H1 (cell line): Measurements from ENCODE around the gene MAGEC3. TPM values are rescaled to one million over a fixed set of nuclear protein-coding genes. Genes with fewer than 3 reads are reported as not detected.

ENCODE experiments used
- CTCF ChIA-PET: fragments of 300-600 bp; sonication (Branson Sonifier 250); formaldehyde crosslinking; loops from one replicate; lab custom pipeline; 2021; ENCODE audit not compliant: partially characterized antibody; lab: Charles Lee
- POLR2A ChIA-PET: fragments of 300-600 bp; sonication (Branson Sonifier 250); formaldehyde crosslinking; loops from one replicate; lab custom pipeline; 2021; ENCODE audit warnings: inconsistent platforms; ENCODE audit not compliant: partially characterized antibody; lab: Charles Lee
- DNase-seq, 2 experiments: peaks; one replicate each; pipeline versions ENCODE4 v3.0.0 to v3.0.0-alpha.2; 2010 to 2022; ENCODE audit warnings: low spot score in 2 of 2, low read depth in 1 of 2, mixed read lengths in 1 of 2
- FAIRE-seq: peaks from 2 replicates; lab custom pipeline; 2011; peaks lifted over from hg19 to GRCh38; lab: Jason Lieb, UNC
- H2AFZ ChIP-seq: 2 replicates; pipeline ENCODE4 v1.8.1; 2012; ENCODE audit warnings: low read length, inconsistent platforms
- H2AK5ac ChIP-seq: 2 replicates; pipeline ENCODE4 v1.6.1; 2013; ENCODE audit warnings: low read depth, low read length
- H2BK120ac ChIP-seq: replicated peaks from 2 replicates; pipeline ENCODE3; 2013; ENCODE audit warnings: low read depth, low read length, inconsistent platforms
- H2BK12ac ChIP-seq: 2 replicates; pipeline ENCODE4 v1.6.1; 2013; ENCODE audit warnings: low read depth, low read length
- H2BK15ac ChIP-seq: 2 replicates; pipeline ENCODE4 v1.6.1; 2013; ENCODE audit warnings: low read length
- H2BK20ac ChIP-seq: 2 replicates; pipeline ENCODE4 v1.6.1; 2013; ENCODE audit warnings: low read length
- H2BK5ac ChIP-seq: 2 replicates; pipeline ENCODE4 v1.6.1; 2013; ENCODE audit warnings: low read depth, low read length
- H3K14ac ChIP-seq: 2 replicates; pipeline ENCODE4 v1.6.1; 2013; ENCODE audit warnings: inconsistent platforms; ENCODE audit not compliant: insufficient read length
- H3K18ac ChIP-seq: 2 replicates; pipeline ENCODE4 v1.6.1; 2013; ENCODE audit warnings: low read length; ENCODE audit errors: extremely low read depth
- H3K23ac ChIP-seq: 2 replicates; pipeline ENCODE4 v1.6.1; 2013; ENCODE audit warnings: inconsistent platforms; ENCODE audit not compliant: insufficient read length
- H3K23me2 ChIP-seq: 2 replicates; pipeline ENCODE4 v1.6.1; 2013; ENCODE audit warnings: low read depth, low read length
- H3K27ac ChIP-seq: 2 replicates; pipeline ENCODE4 v1.6.1; 2011; ENCODE audit warnings: low read depth, low read length, inconsistent platforms
- H3K27me3 ChIP-seq, 4 experiments: replicated peaks in 1 of 4; 1 replicate in 1 of 4; 2 replicates in 3 of 4; pipeline versions ENCODE4 v1.6.1 to v1.8.1; 2011 to 2013; ENCODE audit warnings: low read length in 3 of 4, mild to moderate bottlenecking in 3 of 4, inconsistent platforms in 2 of 4, mixed read lengths in 2 of 4, moderate library complexity in 1 of 4; ENCODE audit not compliant: control insufficient read depth in 3 of 4, insufficient read depth in 3 of 4; ENCODE audit errors: extremely low read depth in 1 of 4
- H3K36me3 ChIP-seq, 4 experiments: 2 replicates each; pipeline versions ENCODE4 v1.6.1 to v1.8.1; 2011 to 2013; ENCODE audit warnings: mild to moderate bottlenecking in 4 of 4, low read length in 3 of 4, moderate library complexity in 2 of 4, control low read depth in 1 of 4, inconsistent platforms in 1 of 4; ENCODE audit not compliant: insufficient read depth in 4 of 4, control insufficient read depth in 2 of 4
- H3K4ac ChIP-seq: replicated peaks from 2 replicates; pipeline ENCODE3; 2013; ENCODE audit warnings: low read length, low read depth, mixed read lengths, inconsistent platforms; ENCODE audit not compliant: insufficient read length
- H3K4me1 ChIP-seq, 4 experiments: replicated peaks in 1 of 4; 1 replicate in 1 of 4; 2 replicates in 3 of 4; pipeline versions ENCODE4 v1.6.1 to v1.8.1; 2011 to 2013; ENCODE audit warnings: low read length in 3 of 4, inconsistent platforms in 2 of 4, mixed read lengths in 1 of 4; ENCODE audit not compliant: insufficient read depth in 4 of 4, control insufficient read depth in 3 of 4
- H3K4me2 ChIP-seq, 2 experiments: 2 replicates each; pipeline versions ENCODE4 v1.6.1 to v1.8.1; 2011 to 2013; ENCODE audit warnings: low read depth in 2 of 2, low read length in 2 of 2, control low read depth in 1 of 2, inconsistent platforms in 1 of 2, mild to moderate bottlenecking in 1 of 2; ENCODE audit not compliant: insufficient read depth in 1 of 2
- H3K4me3 ChIP-seq, 4 experiments: fragments of 200-600, 300-600 bp in 1 of 4; sonication (generic), shearing (Covaris generic), sonication (Bioruptor Twin) in 1 of 4; 2 replicates each; pipeline versions ENCODE4 v1.5.1 to v1.8.1; 2011 to 2016; ENCODE audit warnings: low read length in 4 of 4, low read depth in 3 of 4, control low read depth in 2 of 4, inconsistent platforms in 2 of 4, mild to moderate bottlenecking in 2 of 4, mixed read lengths in 1 of 4, moderate library complexity in 1 of 4; ENCODE audit not compliant: insufficient read depth in 2 of 4; ENCODE audit errors: extremely low read depth in 1 of 4
- H3K56ac ChIP-seq: replicated peaks from 2 replicates; pipeline ENCODE3; 2013; ENCODE audit warnings: low read depth, mild to moderate bottlenecking, mixed read lengths, low read length, inconsistent platforms; ENCODE audit not compliant: insufficient read length
- H3K79me1 ChIP-seq: 2 replicates; pipeline ENCODE4 v1.6.1; 2013; ENCODE audit warnings: low read depth, low read length, control low read depth
- H3K79me2 ChIP-seq, 2 experiments: 2 replicates each; pipeline versions ENCODE4 v1.6.1 to v1.8.1; 2012 to 2013; ENCODE audit warnings: low read length in 2 of 2, mild to moderate bottlenecking in 2 of 2, inconsistent platforms in 1 of 2; ENCODE audit not compliant: insufficient read depth in 2 of 2, control insufficient read depth in 1 of 2
- H3K9ac ChIP-seq, 4 experiments: replicated peaks in 1 of 4; 1 replicate in 1 of 4; 2 replicates in 3 of 4; pipeline versions ENCODE4 v1.6.1 to v1.8.1; 2011 to 2013; ENCODE audit warnings: low read depth in 3 of 4, low read length in 3 of 4, control low read depth in 2 of 4, mild to moderate bottlenecking in 2 of 4, moderate library complexity in 2 of 4, inconsistent platforms in 1 of 4; ENCODE audit errors: extremely low read depth in 1 of 4
- H3K9me3 ChIP-seq, 2 experiments: 2 replicates each; pipeline versions ENCODE4 v1.6.1 to v1.8.1; 2012 to 2013; ENCODE audit warnings: mild to moderate bottlenecking in 2 of 2, moderate library complexity in 2 of 2, control low read depth in 1 of 2, inconsistent platforms in 1 of 2, low read depth in 1 of 2, low read length in 1 of 2, mixed read lengths in 1 of 2; ENCODE audit not compliant: insufficient read depth in 2 of 2
- H4K20me1 ChIP-seq, 2 experiments: replicated peaks in 1 of 2; 2 replicates each; pipeline versions ENCODE3 to v1.8.1; 2011 to 2013; ENCODE audit warnings: inconsistent platforms in 2 of 2, low read length in 2 of 2, mild to moderate bottlenecking in 1 of 2; ENCODE audit not compliant: insufficient read depth in 2 of 2, control insufficient read depth in 1 of 2
- H4K5ac ChIP-seq: 2 replicates; pipeline ENCODE4 v1.6.1; 2013; ENCODE audit warnings: low read length, low read depth, mixed read lengths, inconsistent platforms; ENCODE audit not compliant: insufficient read length
- H4K8ac ChIP-seq: 2 replicates; pipeline ENCODE4 v1.8.0; 2013; ENCODE audit warnings: mild to moderate bottlenecking, moderate library complexity, low read length, inconsistent platforms; ENCODE audit not compliant: insufficient read depth; ENCODE audit errors: extremely low read depth
- H4K91ac ChIP-seq: replicated peaks from 2 replicates; pipeline ENCODE3; 2013; ENCODE audit warnings: low read length, mixed read lengths, inconsistent platforms; ENCODE audit not compliant: insufficient read length
- ASH2L ChIP-seq: fragments of 200-600, 300-600 bp; sonication (generic); IDR thresholded peaks from one replicate; pipeline ENCODE4 v1.7.1; 2017; ENCODE audit warnings: low read length
- BCL11A ChIP-seq, 2 experiments: IDR thresholded peaks; one replicate each; pipeline ENCODE4 v1.6.1; 2011; ENCODE audit warnings: low read depth in 2 of 2, low read length in 2 of 2, mild to moderate bottlenecking in 2 of 2
- CHD1 ChIP-seq: IDR thresholded peaks from 2 replicates; pipeline ENCODE4 v1.6.1; 2012; ENCODE audit warnings: low read depth, low read length, improper control_type of control experiment
- CREB1 ChIP-seq: IDR thresholded peaks from 2 replicates; pipeline ENCODE4 v1.6.1; 2012; ENCODE audit warnings: inconsistent platforms
- CTBP2 ChIP-seq: IDR thresholded peaks from 2 replicates; pipeline ENCODE4 v1.7.0; 2011; ENCODE audit warnings: borderline replicate concordance, mild to moderate bottlenecking, moderate library complexity, mixed read lengths, low read length; ENCODE audit not compliant: insufficient read depth, insufficient read length
- EP300 ChIP-seq, 2 experiments: IDR thresholded peaks; 1 replicate in 1 of 2; 2 replicates in 1 of 2; pipeline ENCODE4 v1.6.1; 2011 to 2012; ENCODE audit warnings: low read depth in 2 of 2, low read length in 2 of 2, mild to moderate bottlenecking in 2 of 2, borderline replicate concordance in 1 of 2, inconsistent platforms in 1 of 2, moderate library complexity in 1 of 2
- NANOG ChIP-seq: IDR thresholded peaks from 2 replicates; pipeline ENCODE4 v1.6.1; 2011; ENCODE audit warnings: low read length, low read depth, mild to moderate bottlenecking, inconsistent platforms; ENCODE audit not compliant: insufficient read depth, poor library complexity, severe bottlenecking
- SIX5 ChIP-seq: IDR thresholded peaks from 2 replicates; pipeline ENCODE4 v1.6.1; 2011; ENCODE audit warnings: mild to moderate bottlenecking, low read depth, low read length
- SP2 ChIP-seq: IDR thresholded peaks from 2 replicates; pipeline ENCODE4 v1.6.1; 2012; ENCODE audit warnings: mild to moderate bottlenecking, low read length, inconsistent platforms
- TBP ChIP-seq: IDR thresholded peaks from 2 replicates; pipeline ENCODE4 v1.6.1; 2011; ENCODE audit warnings: low read depth, low read length, improper control_type of control experiment
- TCF12 ChIP-seq: IDR thresholded peaks from 2 replicates; pipeline ENCODE4 v1.6.1; 2011; ENCODE audit warnings: low read depth, mild to moderate bottlenecking, low read length
- USF2 ChIP-seq: IDR thresholded peaks from 2 replicates; pipeline ENCODE4 v1.6.1; 2011; ENCODE audit warnings: low read length, improper control_type of control experiment
- ZNF274 ChIP-seq: IDR thresholded peaks from 2 replicates; pipeline ENCODE4 v1.7.0; 2012; ENCODE audit warnings: low read length, borderline replicate concordance; ENCODE audit errors: extremely low read depth
- WGBS, 2 experiments: shearing (Covaris generic) in 1 of 2; methylation state at CpG; one replicate each; pipeline versions ENCODE4 v1.1.6 to v1.1.7; 2013 to 2015; ENCODE audit warnings: low lambda C conversion rate in 2 of 2, mixed read lengths in 2 of 2, inconsistent platforms in 1 of 2, low coverage in 1 of 2, missing lambda C conversion rate in 1 of 2; ENCODE audit not compliant: insufficient replicate concordance in 2 of 2, insufficient coverage in 1 of 2, insufficient read length in 1 of 2; ENCODE audit errors: extremely low coverage in 1 of 2, missing lambda C conversion rate in 1 of 2; 5-methylcytosine and 5-hydroxymethylcytosine counted together
- polyA plus RNA-seq, 7 experiments: library from polyadenylated mRNA; depleted of rRNA in 3 of 7; stranded (reverse) in 5 of 7; unstranded in 2 of 7; fragments of >200 nt in 5 of 7; fragments of 200-250 nt in 2 of 7; gene quantifications; 1 replicate in 5 of 7; 2 replicates in 1 of 7; 4 replicates in 1 of 7; pipeline versions ENCODE4 v1.2.1 to v1.2.3, GENCODE V29; 2011 to 2013; ENCODE audit warnings: missing spikeins in 2 of 7, mixed read lengths in 2 of 7
- total RNA-seq: library from RNA; stranded (reverse); fragmentation: NEBNext Ultra II Directional; extraction: Animal tissue kit (Norgen Biotek cat#: 25700); gene quantifications from 2 replicates; pipeline ENCODE4 v1.2.1, GENCODE V29; 2021
- TF ChIP-seq, protein P1 (sequence below): IDR thresholded peaks from 2 replicates; pipeline ENCODE4 v1.6.1; 2012; ENCODE audit warnings: inconsistent platforms

The MAGEC3 gene
- total and polyA plus RNA-seq, 2 of the 8 experiments (the other 6 are each of a cell fraction or from before 2014, with no cell fraction given), result not detected

- no peak overlapping the region for H2BK15ac ChIP-seq
- H3K9ac ChIP-seq, result no peak overlapping the region
- H3K23ac ChIP-seq, result no peak overlapping the region
- H3K4me2 ChIP-seq, result no peak overlapping the region
- ChIA-PET CTCF (no interaction called here), POLR2A (no interaction called here)
- no peaks in the 10 kb centered on the region for H3K27me3 ChIP-seq
- H4K91ac ChIP-seq, result no peak overlapping the region
- no peaks in the 10 kb centered on the region for H3K79me1 ChIP-seq
- H3K56ac ChIP-seq, result no peak overlapping the region
- no peak overlapping the region for H3K4me3 ChIP-seq
- no peak overlapping the region for H2AK5ac ChIP-seq
- no peak overlapping the region for H4K5ac ChIP-seq
- H3K79me2 ChIP-seq, result no peaks in the 10 kb centered on the region
- no peaks in the 10 kb centered on the region for H3K4me1 ChIP-seq
- H4K20me1 ChIP-seq, result no peaks in the 10 kb centered on the region
- no peak overlapping the region for H3K14ac ChIP-seq
- WGBS, 2 experiments, result 92% methylated on average over 3 of the region's 3 CpGs; no CpG with 5 or more reads in 1 of the 2 experiments
- no peak overlapping the region for H2BK20ac ChIP-seq
- no peak overlapping the region for H4K8ac ChIP-seq
- DNase-seq, result no peak
- no peak overlapping the region for H2AFZ ChIP-seq
- H3K4ac ChIP-seq, result no peak overlapping the region
- no peaks in the 10 kb centered on the region for H3K9me3 ChIP-seq
- H3K27ac ChIP-seq, result no peak overlapping the region
- H3K36me3 ChIP-seq, result no peaks in the 10 kb centered on the region
- FAIRE-seq, result no peak
- H2BK120ac ChIP-seq, result no peak overlapping the region
- no peak overlapping the region for H3K18ac ChIP-seq
- H2BK5ac ChIP-seq, result no peak overlapping the region
- H2BK12ac ChIP-seq, result no peak overlapping the region
- no peaks in the 10 kb centered on the region for H3K23me2 ChIP-seq
- no peak for TF ChIP-seq EP300 (IDR thresholded peaks at IDR 0.05; ENCODE audit: borderline replicate concordance in 1 of 2, low read depth in 2 of 2, low read length in 2 of 2)
- TF ChIP-seq ZNF274, result no peak
- no peak for TF ChIP-seq SP2
- no peak for TF ChIP-seq SIX5
- no peak for TF ChIP-seq CREB1
- TF ChIP-seq NANOG, result no peak
- no peak for TF ChIP-seq USF2
- TF ChIP-seq, protein P1, sequence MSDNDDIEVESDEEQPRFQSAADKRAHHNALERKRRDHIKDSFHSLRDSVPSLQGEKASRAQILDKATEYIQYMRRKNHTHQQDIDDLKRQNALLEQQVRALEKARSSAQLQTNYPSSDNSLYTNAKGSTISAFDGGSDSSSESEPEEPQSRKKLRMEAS, result no peak
- no peak for TF ChIP-seq TCF12
- TF ChIP-seq CTBP2, result no peak
- no peak for TF ChIP-seq TBP
- TF ChIP-seq ASH2L, result no peak
- no peak for TF ChIP-seq BCL11A (IDR thresholded peaks at IDR 0.05; ENCODE audit: low read depth in 2 of 2, low read length in 2 of 2)
- no peak for TF ChIP-seq CHD1
These were observed 5.9 kb upstream of the MAGEC3 start for GRCh38 chrX:141832247-141832646.
